K562 (cell line): ENCODE measurements around the gene FAM228A. TPM values are rescaled to one million over a fixed set of nuclear protein-coding genes. Genes with fewer than 3 reads are reported as not detected.

Experiments
- ARID4B ChIP-seq: sonication (generic); formaldehyde crosslinking; IDR thresholded peaks from 2 replicates; pipeline ENCODE4 v1.8.0; 2022; ENCODE audit warnings: mild to moderate bottlenecking, missing genetic modification reagents
- FOXM1 ChIP-seq, 2 experiments: fragments of 450-650 bp in 1 of 2; sonication (generic) in 1 of 2; formaldehyde crosslinking in 1 of 2; IDR thresholded peaks; 2 replicates each; pipeline versions ENCODE4 v1.6.1 to v1.9.0; 2017 to 2022; ENCODE audit warnings: low read depth in 2 of 2, mild to moderate bottlenecking in 2 of 2, missing genetic modification reagents in 1 of 2, moderate library complexity in 1 of 2
- GABPB1 ChIP-seq: sonication (generic); formaldehyde crosslinking; IDR thresholded peaks from 2 replicates; pipeline ENCODE4 v1.8.0; 2022; ENCODE audit warnings: mild to moderate bottlenecking, missing genetic modification reagents
- RBFOX2 ChIP-seq: fragments of 200-400 bp; formaldehyde crosslinking; IDR thresholded peaks from 2 replicates; pipeline ENCODE4 v1.6.1; 2017; ENCODE audit warnings: low read depth, mild to moderate bottlenecking, low read length, moderate library complexity
- TAF9B ChIP-seq: fragments of 450-650 bp; IDR thresholded peaks from 2 replicates; pipeline ENCODE4 v1.6.1; 2018; ENCODE audit warnings: mild to moderate bottlenecking; ENCODE audit not compliant: partially characterized antibody
- YBX1 ChIP-seq: fragments of 450-650 bp; IDR thresholded peaks from 2 replicates; pipeline ENCODE4 v1.7.1; 2016; ENCODE audit warnings: mild to moderate bottlenecking
- ZNF175 ChIP-seq: fragments of 200-800 bp; sonication (Bioruptor generic); IDR thresholded peaks from 2 replicates; pipeline ENCODE4 v1.6.1; 2016; ENCODE audit warnings: low read depth, mild to moderate bottlenecking, missing genetic modification characterization, missing compliant biosample characterization
- polyA plus RNA-seq, 8 experiments: library from polyadenylated mRNA; depleted of rRNA in 4 of 8; stranded (reverse) in 5 of 8; unstranded in 3 of 8; fragments of >200 nt; fragmentation: Nextera tagmentation in 2 of 8; fragmentation: Illumina TruSeq in 1 of 8; extraction: Ambion mirVana in 2 of 8; extraction: Trizol in 1 of 8; gene quantifications; 2 replicates each; pipeline versions ENCODE4 v1.2.1 to v1.2.3, GENCODE V29; 2011 to 2014; ENCODE audit warnings: inconsistent platforms in 1 of 8, missing spikeins in 1 of 8
- total RNA-seq, 7 experiments: library from RNA; depleted of rRNA in 6 of 7; stranded (reverse); fragments of >200 nt in 6 of 7; fragmentation: Illumina TruSeq in 2 of 7; extraction: Trizol in 2 of 7; gene quantifications; 2 replicates each; pipeline versions ENCODE4 v1.2.1 to v1.2.3, GENCODE V29; 2011 to 2021; ENCODE audit warnings: low replicate concordance in 1 of 7

FAM228A gene
- total and polyA plus RNA-seq, 9 of the 15 experiments (the other 6 are each of a cell fraction or from before 2014, with no cell fraction given): not detected

- TF ChIP-seq ARID4B (CRISPR knock-in tag) (no peak), FOXM1 (IDR thresholded peaks at IDR 0.05; ENCODE audit: low read depth) (no peak), FOXM1 (CRISPR knock-in tag; IDR thresholded peaks at IDR 0.05; ENCODE audit: low read depth) (no peak), ZNF175 (CRISPR knock-in tag) (no peak), YBX1 (no peak), GABPB1 (CRISPR knock-in tag) (no peak), TAF9B (no peak), RBFOX2 (no peak)
- TF ChIP-seq, all 486 proteins: peak for 0
Observed at GRCh38 chr2:24221343-24222050, 46.6 kb downstream of the FAM228A start (continued).
